ENCODE measurements around the gene COBL. TPM values are rescaled to one million over a fixed set of nuclear protein-coding genes. Genes with fewer than 3 reads are reported as not detected.

Gene COBL
- total RNA-seq, 2 experiments from 2014 or later, result not detected

DNA sequence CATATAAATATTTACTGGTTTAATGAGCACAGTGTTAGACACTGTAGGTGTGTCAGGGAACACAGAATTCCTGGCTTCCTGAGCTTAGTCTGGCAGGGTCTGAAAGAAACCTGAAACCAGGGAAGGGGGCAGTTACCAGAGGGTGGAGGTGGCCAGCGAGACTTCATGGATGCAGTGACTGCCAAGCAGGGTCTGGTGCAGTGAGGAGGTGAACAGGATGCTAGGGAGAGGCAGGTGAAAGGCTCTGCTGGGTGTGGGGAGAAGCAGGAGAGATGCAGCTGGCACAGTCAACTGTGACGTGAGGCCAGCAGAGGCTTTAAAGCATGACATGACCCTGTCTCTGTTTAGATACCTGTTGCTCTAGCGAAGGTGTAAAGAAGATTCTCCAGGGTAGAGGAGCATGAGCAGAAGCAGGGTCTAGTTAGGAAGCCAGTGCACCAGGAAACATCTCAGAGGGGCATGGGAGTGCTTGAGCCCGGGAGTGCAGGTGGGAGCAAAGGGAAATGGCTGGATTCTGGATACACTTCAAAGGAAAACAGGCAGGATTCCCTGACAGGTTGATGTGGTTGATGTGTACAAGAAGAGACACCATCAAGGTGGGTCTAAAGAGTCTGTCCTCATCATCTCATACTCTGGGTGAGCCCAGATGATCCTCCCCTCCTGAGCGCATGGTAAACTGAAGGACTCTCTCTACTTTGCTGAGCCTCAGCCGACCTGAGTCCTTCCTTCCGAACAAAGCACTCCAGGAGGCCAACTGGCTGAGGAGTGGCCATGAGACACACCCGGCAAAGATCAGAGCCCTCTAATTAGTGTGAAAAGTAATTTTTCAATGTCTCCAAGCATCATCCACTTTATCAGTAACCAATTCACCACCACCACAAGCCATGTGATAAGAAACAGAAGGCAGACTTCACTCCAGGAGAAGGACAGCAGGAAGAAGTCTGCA is 186.8 kb downstream of the COBL start:
- H3K9me3 Mint-ChIP-seq, result no peaks in the 10 kb centered on the region
- no peak for DNase-seq
- intact Hi-C loops (cut with micrococcal nuclease), result loop anchor here (10.0 kb wide), 1 partner anchor 435 kb away; no protein-coding TSS in a partner anchor
- H3K4me1 Mint-ChIP-seq (ENCODE audit: low read depth), result no peaks in the 10 kb centered on the region
- H3K27me3 Mint-ChIP-seq (ENCODE audit: low read depth), result no peaks in the 10 kb centered on the region
- no peak overlapping the region for H3K4me3 Mint-ChIP-seq
- CTCF ChIA-PET, result no interaction called here
- no peak overlapping the region for H3K27ac Mint-ChIP-seq
- H3K36me3 Mint-ChIP-seq (ENCODE audit: low read depth), result no peaks in the 10 kb centered on the region

DNA sequence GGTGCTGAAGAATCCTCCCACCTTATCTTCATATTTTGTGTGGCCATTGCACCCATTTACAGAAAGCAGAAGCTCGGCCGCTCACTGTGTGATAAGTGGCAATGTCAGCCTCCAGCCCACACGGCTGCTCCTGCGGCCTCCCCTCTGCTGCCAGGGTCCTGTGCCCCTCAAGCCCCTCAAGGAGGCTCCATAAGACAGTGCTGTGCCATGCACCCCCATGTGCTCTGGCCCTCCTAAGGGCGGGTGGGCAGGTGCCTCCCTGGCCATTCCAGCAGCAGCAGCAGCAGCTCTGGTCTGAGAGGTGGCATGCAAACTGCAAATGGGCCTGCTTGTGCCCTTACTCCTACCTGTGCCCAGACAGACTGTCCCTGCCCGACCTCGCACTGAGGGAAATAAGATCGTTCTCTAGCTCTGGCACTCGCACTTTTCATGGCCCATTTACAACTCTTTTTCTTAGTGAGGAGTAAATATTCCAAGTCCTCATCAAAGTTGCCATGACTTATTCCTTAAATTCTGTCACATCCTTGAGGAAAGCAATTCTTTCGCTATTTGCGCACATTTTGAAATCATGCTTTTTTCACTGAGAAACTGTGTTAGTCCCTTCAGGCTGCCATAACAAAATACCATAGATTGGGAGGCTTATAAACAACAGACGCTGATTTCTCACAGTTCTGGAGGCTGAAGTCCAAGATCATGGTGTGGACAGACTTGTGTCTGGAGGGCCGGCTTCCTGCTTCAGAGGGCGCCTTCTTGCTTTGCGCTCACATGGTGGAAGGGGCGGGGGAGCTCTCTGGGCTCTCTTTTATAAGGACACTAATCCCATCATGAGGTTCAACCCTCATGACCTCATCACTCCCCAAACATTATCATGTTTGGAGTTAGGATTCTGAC is 187.8 kb downstream of the COBL start:
- CTCF ChIA-PET, result interaction anchor here (1.0 kb wide), 1 partner anchor 32 kb away, joined by 3 read pairs; no protein-coding TSS in a partner anchor
- intact Hi-C loops (cut with micrococcal nuclease), result no loop called here
- Mint-ChIP-seq H3K4me3 (no peak overlapping the region), H3K4me1 (ENCODE audit: low read depth) (peaks cover 4% of the 10 kb centered on the region), H3K36me3 (ENCODE audit: low read depth) (no peaks in the 10 kb centered on the region), H3K27ac (no peak overlapping the region), H3K9me3 (no peaks in the 10 kb centered on the region), H3K27me3 (ENCODE audit: low read depth) (no peaks in the 10 kb centered on the region)
- no peak for DNase-seq

DNA sequence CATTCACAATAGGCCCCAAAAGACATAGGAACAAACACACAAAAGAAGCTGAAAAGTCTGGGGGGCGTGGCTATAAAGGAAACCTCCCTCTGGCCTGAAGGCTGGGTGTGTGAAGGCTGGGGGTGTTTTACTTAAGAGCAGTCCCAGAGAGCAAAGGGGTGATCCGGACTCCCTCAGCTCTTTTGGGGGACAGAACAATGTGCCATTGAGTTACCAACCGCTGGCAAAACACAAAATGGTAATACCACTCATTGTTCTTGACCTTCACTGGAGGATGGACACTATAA is 189.0 kb downstream of the COBL start:
- CTCF ChIA-PET, result interaction anchor here (1.0 to 1.1 kb wide), 2 partner anchors 14 to 33 kb away, joined by 3 read pairs; no protein-coding TSS in a partner anchor
- DNase-seq, result no peak
- H3K4me3 Mint-ChIP-seq, result no peak overlapping the region
- no peaks in the 10 kb centered on the region for H3K36me3 Mint-ChIP-seq (ENCODE audit: low read depth)
- H3K27me3 Mint-ChIP-seq (ENCODE audit: low read depth), result no peaks in the 10 kb centered on the region
- peaks cover 15% of the 10 kb centered on the region for H3K4me1 Mint-ChIP-seq (ENCODE audit: low read depth)
- H3K27ac Mint-ChIP-seq, result no peak overlapping the region
- intact Hi-C loops (cut with micrococcal nuclease), result no loop called here
- no peaks in the 10 kb centered on the region for H3K9me3 Mint-ChIP-seq

DNA sequence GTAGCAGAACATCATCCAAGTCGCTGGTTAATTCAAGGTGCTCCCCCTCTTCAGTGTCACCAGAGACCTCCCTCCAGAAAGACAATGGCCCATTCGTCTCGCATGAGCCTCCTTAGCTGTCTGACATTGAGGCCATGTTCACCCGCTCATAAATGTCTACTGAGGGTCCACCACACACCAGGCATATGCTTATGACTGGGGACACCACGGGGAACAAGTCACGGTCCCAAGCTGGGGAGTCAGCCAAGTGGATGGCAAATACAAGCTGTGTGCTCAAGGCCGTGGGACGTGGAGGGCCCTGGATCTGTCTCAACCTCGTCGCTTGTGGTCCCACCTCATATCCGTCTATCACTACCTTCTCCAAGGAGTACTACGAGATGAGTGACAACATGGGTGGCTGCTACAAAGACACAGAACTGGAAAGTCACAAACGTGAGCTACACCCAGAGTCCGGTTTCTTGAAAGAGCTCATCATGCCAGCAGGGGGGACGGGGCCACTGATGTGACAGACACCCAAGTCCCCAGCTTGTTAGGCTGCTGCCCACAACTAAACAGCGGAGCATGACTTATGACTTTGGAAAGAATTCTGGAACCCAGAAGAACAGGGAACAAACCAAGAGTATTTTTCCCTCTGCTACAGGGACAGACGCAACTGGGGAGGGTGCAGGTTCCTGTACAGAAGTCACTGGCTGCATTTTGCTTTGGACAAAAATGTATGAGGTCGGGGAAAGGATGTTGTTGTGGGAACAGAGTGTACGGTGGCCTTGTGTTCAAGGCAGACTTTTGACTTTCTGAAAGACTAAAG is 189.6 kb downstream of the COBL start:
- CTCF ChIA-PET, result interaction anchor here (0.7 to 1.1 kb wide), 4 partner anchors 14 to 841 kb away, joined by 3 read pairs; no protein-coding TSS in a partner anchor
- DNase-seq, result no peak
- Mint-ChIP-seq H3K4me1 (ENCODE audit: low read depth) (peaks cover 20% of the 10 kb centered on the region), H3K27me3 (ENCODE audit: low read depth) (no peaks in the 10 kb centered on the region), H3K36me3 (ENCODE audit: low read depth) (no peaks in the 10 kb centered on the region), H3K9me3 (no peaks in the 10 kb centered on the region), H3K27ac (no peak overlapping the region), H3K4me3 (no peak overlapping the region)
- intact Hi-C loops (cut with micrococcal nuclease), result no loop called here

DNA sequence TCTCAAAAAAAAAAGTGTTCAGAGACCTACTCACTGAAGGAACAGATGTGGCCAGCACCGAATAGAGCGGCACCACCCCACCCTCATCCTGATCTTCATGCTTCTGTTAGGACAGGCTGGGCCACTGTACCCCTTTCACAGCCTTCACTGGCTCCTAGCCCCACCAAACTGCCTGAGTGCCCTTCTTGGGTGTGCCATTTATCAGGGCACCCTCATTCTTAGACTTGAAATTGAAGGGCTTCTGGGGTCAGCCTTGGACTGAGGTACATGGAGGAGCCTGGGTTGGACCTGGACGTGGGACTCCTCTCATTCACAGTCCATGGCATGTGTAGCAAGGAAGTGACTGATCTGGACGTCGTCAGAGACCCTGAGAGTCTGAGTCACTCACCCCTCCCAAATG is 190.3 kb downstream of the COBL start:
- Mint-ChIP-seq H3K27me3 (ENCODE audit: low read depth) (no peaks in the 10 kb centered on the region), H3K4me1 (ENCODE audit: low read depth) (peaks cover 27% of the 10 kb centered on the region), H3K36me3 (ENCODE audit: low read depth) (no peaks in the 10 kb centered on the region), H3K27ac (no peak overlapping the region), H3K4me3 (no peak overlapping the region), H3K9me3 (no peaks in the 10 kb centered on the region)
- DNase-seq, result no peak
- CTCF ChIA-PET, result interaction anchor here (0.9 kb wide), 1 partner anchor 35 kb away, joined by 3 read pairs; no protein-coding TSS in a partner anchor
- intact Hi-C loops (cut with micrococcal nuclease), result no loop called here

DNA sequence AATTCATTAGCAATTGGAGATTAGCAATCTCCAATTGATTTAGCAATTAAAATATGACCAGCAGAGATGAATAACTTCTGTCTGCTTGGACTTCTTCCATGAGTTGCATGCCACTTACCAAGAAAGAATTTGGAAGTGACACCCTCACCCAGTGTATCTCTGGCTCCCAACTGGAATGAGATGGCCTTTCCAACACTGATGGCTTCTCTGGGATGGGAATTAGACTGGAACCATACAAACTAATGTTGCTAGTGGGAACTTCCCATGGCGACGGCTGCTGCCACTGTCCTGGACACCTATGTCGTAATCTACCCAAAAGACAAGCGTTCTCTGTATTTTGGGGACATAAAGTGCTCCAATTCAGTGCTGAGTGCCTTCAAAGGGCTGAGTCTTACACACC is 192.3 kb downstream of the COBL start:
- Mint-ChIP-seq H3K27ac (peak overlapping the region; percentile 95), H3K4me1 (ENCODE audit: low read depth) (peaks cover 36% of the 10 kb centered on the region), H3K9me3 (no peaks in the 10 kb centered on the region), H3K27me3 (ENCODE audit: low read depth) (no peaks in the 10 kb centered on the region), H3K36me3 (ENCODE audit: low read depth) (no peaks in the 10 kb centered on the region), H3K4me3 (no peak overlapping the region)
- CTCF ChIA-PET, result no interaction called here
- intact Hi-C loops (cut with micrococcal nuclease), result loop anchor here (5.0 kb wide), 3 partner anchors 727 to 1057 kb away; no protein-coding TSS in a partner anchor
- DNase-seq, result no peak

DNA sequence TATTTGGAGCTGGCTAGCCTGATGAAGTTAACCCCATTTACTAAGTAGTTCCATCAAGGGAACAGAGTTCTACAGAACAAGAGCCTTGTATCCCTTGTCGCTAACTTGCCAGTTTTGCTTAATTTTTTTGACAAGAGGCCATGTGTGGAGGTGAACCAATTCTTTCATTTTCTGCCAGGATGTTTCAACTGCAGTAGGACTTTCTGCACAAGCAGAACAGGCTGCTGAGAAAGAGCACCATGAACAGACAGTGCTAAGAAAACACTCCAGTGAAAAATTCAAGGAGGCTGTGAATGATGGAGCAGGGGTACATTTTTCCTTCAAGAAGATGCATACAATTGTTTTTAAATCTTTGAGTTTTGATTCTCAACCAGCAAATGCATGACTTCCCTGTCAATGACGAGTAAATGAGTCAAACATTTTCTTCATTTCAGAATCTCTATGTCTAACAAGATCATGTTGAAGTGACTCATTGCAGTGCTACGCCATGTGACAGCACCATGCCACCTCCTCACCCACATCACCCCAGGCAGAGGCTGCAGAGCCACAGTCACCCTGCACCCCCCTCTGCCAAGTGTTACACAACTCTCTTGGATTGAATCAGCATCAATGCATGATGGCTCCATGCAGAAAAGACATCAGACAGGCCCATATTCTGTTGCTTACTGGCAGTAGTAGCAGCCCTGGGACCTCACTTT is 193.1 kb downstream of the COBL start:
- Mint-ChIP-seq H3K36me3 (ENCODE audit: low read depth) (no peaks in the 10 kb centered on the region), H3K4me1 (ENCODE audit: low read depth) (peaks cover 36% of the 10 kb centered on the region), H3K4me3 (no peak overlapping the region), H3K27ac (peak overlapping the region; percentile 95), H3K27me3 (ENCODE audit: low read depth) (no peaks in the 10 kb centered on the region), H3K9me3 (no peaks in the 10 kb centered on the region)
- peak; percentile 94 for DNase-seq
- CTCF ChIA-PET, result no interaction called here
- intact Hi-C loops (cut with micrococcal nuclease), result loop anchor here (1.0 to 5.0 kb wide), 18 partner anchors 18 to 1056 kb away; no protein-coding TSS in a partner anchor

DNA sequence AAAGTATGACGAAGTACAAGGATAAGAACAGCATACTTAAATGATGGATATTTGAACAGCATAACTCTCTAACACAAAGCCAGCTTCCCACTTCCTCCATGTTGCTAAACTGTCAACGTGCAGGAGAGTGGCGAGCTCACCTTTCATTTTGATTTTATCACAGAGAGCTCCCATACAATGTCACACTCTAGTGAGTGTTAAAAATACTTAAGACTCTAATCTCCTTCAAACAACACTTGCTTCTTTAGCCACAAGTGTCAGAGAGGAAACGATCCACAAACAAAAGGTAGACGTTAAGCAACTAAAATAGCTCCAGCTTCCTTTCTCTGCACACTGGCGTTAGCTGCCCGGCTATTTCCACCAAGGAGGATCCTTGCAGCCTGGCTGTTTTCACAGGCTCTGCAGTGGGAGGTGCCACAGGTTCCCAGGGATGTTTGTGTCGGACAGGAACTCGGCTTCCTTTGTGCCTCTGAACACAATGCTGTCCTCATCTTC is 194.6 kb downstream of the COBL start:
- Mint-ChIP-seq H3K27me3 (ENCODE audit: low read depth) (no peaks in the 10 kb centered on the region), H3K9me3 (no peaks in the 10 kb centered on the region), H3K27ac (peak overlapping the region; percentile 63), H3K4me3 (peak overlapping the region; percentile 45), H3K36me3 (ENCODE audit: low read depth) (no peaks in the 10 kb centered on the region), H3K4me1 (ENCODE audit: low read depth) (peaks cover 36% of the 10 kb centered on the region)
- intact Hi-C loops (cut with micrococcal nuclease), result loop anchor here (2.0 to 5.0 kb wide), 6 partner anchors 45 to 1055 kb away; no protein-coding TSS in a partner anchor
- peak; percentile 32 for DNase-seq
- CTCF ChIA-PET, result interaction anchor here (0.6 to 1.9 kb wide), 4 partner anchors 18 to 48 kb away, joined by 5 to 9 read pairs (median 6); no protein-coding TSS in a partner anchor

DNA sequence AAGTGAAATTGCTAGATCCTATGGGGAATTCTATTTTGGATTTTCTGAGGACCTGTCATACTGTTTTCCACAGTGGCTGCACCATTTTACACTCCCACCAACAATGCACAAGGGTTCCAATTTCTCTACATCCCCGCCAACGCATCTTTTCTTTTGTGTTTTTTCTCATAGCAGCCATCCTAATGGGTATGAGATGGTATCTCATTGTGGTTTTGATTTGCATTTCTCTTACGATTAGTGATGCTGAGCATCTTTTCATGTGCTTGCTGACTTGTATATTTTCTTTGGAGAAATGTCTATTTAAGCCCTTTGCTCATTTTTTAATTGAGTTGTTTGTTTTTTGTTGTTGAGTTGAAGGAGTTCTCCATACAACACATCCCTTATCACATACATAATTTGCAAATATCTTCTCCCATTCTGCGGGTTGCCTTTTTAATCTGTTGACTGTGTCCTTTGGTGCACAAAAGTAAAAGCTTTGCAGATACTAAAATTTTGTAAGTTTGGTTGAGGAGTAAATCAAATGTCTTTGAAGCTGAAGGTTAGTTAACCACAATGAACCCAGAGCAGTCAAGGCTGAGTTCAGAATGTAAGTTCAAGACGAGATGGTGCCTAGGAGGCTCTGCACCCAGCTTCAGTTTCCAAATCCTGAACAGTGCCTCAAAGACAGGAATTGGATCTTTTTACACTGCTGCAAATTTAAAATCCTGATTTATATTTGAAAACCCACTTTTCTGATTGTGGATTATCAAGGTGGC is 195.4 kb downstream of the COBL start:
- peak overlapping the region; percentile 63 for H3K27ac Mint-ChIP-seq
- intact Hi-C loops (cut with micrococcal nuclease), result loop anchor here (5.0 kb wide), 3 partner anchors 724 to 1054 kb away; no protein-coding TSS in a partner anchor
- no peaks in the 10 kb centered on the region for H3K36me3 Mint-ChIP-seq (ENCODE audit: low read depth)
- peak overlapping the region; percentile 45 for H3K4me3 Mint-ChIP-seq
- H3K9me3 Mint-ChIP-seq, result peaks cover 1% of the 10 kb centered on the region
- CTCF ChIA-PET, result interaction anchor here (0.6 to 1.9 kb wide), 3 partner anchors 19 to 47 kb away, joined by 5 to 9 read pairs (median 6); no protein-coding TSS in a partner anchor
- no peaks in the 10 kb centered on the region for H3K27me3 Mint-ChIP-seq (ENCODE audit: low read depth)
- peaks cover 36% of the 10 kb centered on the region for H3K4me1 Mint-ChIP-seq (ENCODE audit: low read depth)
- DNase-seq, result no peak

DNA sequence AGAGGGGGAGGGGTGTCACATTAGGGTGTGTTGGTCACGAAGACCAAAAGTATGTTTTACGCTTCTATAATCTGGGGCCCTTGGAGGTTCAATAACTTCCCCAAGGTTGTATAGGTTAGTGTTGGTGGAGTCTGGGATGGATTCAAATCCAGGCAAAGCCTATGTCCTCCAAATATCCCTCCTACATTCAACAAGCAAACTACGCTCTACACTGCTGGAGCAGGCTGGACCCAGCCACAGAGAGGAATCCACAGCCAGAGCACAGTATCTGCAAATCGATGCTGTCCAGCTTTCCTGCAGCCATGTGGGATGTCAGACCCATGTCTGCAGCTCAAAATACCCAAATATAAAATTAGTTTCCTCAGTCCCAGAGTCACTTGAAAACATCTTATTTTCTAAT is 198.0 kb downstream of the COBL start:
- no peaks in the 10 kb centered on the region for H3K27me3 Mint-ChIP-seq (ENCODE audit: low read depth)
- DNase-seq, result no peak
- H3K9me3 Mint-ChIP-seq, result peaks cover 5% of the 10 kb centered on the region
- no peaks in the 10 kb centered on the region for H3K36me3 Mint-ChIP-seq (ENCODE audit: low read depth)
- intact Hi-C loops (cut with micrococcal nuclease), result no loop called here
- no peak overlapping the region for H3K27ac Mint-ChIP-seq
- CTCF ChIA-PET, result interaction anchor here (0.5 to 2.0 kb wide), 2 partner anchors 23 to 360 kb away, joined by 5 to 6 read pairs; no protein-coding TSS in a partner anchor
- H3K4me1 Mint-ChIP-seq (ENCODE audit: low read depth), result peaks cover 30% of the 10 kb centered on the region
- H3K4me3 Mint-ChIP-seq, result no peak overlapping the region
